HG02852 (cell line): ENCODE data around the gene GPR18.

ENCODE experiments used
- ATAC-seq: cut with Tn5 transposase; IDR thresholded peaks from one replicate; pipeline ENCODE4 v1.9.1; 2021; ENCODE audit warnings: mild to moderate bottlenecking, moderate library complexity; ENCODE audit not compliant: unreplicated experiment

GPR18 gene

GRCh38 chr13:99258210-99258860 is at the start of gene GPR18:
TSS of gene GPR18 (minus strand) at chr13:99258379. CDS start at chr13:99255872, 2,507 bp downstream.
- peak; percentile 96 for ATAC-seq

GRCh38 chr13:99307648-99308339 is 49.6 kb upstream of the GPR18 start:
- peak; percentile 44 for ATAC-seq

- peak; percentile 61 for ATAC-seq
These were observed 49.1 kb upstream of the GPR18 start, which contains the start of gene GPR183 for GRCh38 chr13:99307247-99307646. TSS of gene GPR183 (minus strand) at chr13:99307399. CDS start at chr13:99296145, 11,254 bp downstream.

GRCh38 chr13:99305566-99305965 is 47.4 kb upstream of the GPR18 start:
- no peak for ATAC-seq

GRCh38 chr13:99305158-99305557 is 47.0 kb upstream of the GPR18 start:
- ATAC-seq, result no peak

- no peak for ATAC-seq
These were observed 46.4 kb upstream of the GPR18 start for GRCh38 chr13:99304541-99304940.

- no peak for ATAC-seq
These were observed 45.8 kb upstream of the GPR18 start for GRCh38 chr13:99303863-99304521.

GRCh38 chr13:99302637-99303505 is 44.7 kb upstream of the GPR18 start:
- ATAC-seq, result no peak

- no peak for ATAC-seq
These were observed 43.9 kb upstream of the GPR18 start for GRCh38 chr13:99301913-99302636.

- no peak for ATAC-seq
These were observed 43.1 kb upstream of the GPR18 start for GRCh38 chr13:99301056-99301838.

GRCh38 chr13:99299920-99300341 is 41.8 kb upstream of the GPR18 start:
- ATAC-seq, result no peak

GRCh38 chr13:99299256-99299919 is 41.2 kb upstream of the GPR18 start:
- no peak for ATAC-seq

- ATAC-seq, result no peak
These were observed 39.9 kb upstream of the GPR18 start for GRCh38 chr13:99298056-99298455.

GRCh38 chr13:99297331-99297730 is 39.2 kb upstream of the GPR18 start:
- ATAC-seq, result no peak

GRCh38 chr13:99296398-99296797 is 38.2 kb upstream of the GPR18 start:
- peak; percentile 65 for ATAC-seq

- no peak for ATAC-seq
These were observed 37.5 kb upstream of the GPR18 start for GRCh38 chr13:99295488-99296252.

- ATAC-seq, result no peak
These were observed 36.8 kb upstream of the GPR18 start for GRCh38 chr13:99294958-99295357.

- no peak for ATAC-seq
These were observed 36.0 kb upstream of the GPR18 start for GRCh38 chr13:99294198-99294597.
